ENCODE results near the gene SIK1. TPM values are rescaled to one million over a fixed set of nuclear protein-coding genes. Genes with fewer than 3 reads are reported as not detected.
"Not testable (repeated sequence)": the region's sequence is repeated elsewhere in the genome, so short reads cannot be mapped to it uniquely, and the experiment has no call there.

SIK1 gene
- total RNA-seq, 2 experiments from 2014 or later: 25.9 to 31.6 TPM

DNA sequence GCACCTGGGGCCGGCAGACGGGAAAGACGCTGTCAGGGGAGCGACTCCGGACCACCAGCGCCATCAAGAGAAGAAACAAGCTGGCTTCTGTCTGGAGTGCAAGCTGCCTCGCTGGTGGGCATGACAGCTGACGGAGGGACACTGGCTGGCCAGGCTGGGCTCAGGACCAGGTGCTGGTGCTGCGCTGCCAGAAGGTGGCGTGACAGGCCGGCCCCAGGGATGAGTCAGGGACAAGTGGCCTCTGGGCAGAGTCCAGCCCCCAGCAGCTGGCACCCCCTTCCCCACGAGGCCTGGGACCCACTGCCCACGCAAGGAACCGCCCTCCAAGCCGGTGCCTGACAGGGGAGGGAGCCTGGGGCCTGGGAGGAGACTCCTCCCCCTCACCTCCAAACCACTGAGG lies 7.5 kb downstream of the SIK1 start:
- H3K36me3 Mint-ChIP-seq; H3K27ac Mint-ChIP-seq; ATAC-seq (ENCODE audit: low read depth); H3K9me3 Mint-ChIP-seq; DNase-seq; H3K27me3 Mint-ChIP-seq; H3K4me3 Mint-ChIP-seq; POLR2A ChIA-PET; H3K4me1 Mint-ChIP-seq: not testable (repeated sequence)

DNA sequence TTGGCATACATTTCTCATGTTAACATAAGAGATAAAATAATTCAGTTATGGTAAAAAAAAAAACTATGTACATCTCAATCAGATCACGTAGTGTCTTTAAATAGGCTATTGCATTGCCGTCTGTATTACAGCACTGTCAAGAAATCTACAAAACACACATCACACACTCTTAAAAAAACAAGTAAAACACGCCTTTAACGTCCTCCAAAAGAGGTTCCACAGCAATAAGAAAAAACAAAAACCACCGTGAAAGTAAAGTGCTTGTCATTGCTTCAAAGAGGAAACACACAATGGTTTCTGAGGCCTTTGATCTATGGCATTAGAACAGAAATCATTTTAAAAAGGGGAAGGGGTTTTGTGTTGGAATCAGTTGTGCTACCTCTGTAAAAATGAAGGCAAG lies 12.4 kb downstream of the SIK1 start:
- ATAC-seq (ENCODE audit: low read depth): peak; percentile 56
- H3K9me3 Mint-ChIP-seq, H3K27me3 Mint-ChIP-seq, H3K4me1 Mint-ChIP-seq, POLR2A ChIA-PET, H3K27ac Mint-ChIP-seq, DNase-seq, H3K4me3 Mint-ChIP-seq, H3K36me3 Mint-ChIP-seq: not testable (repeated sequence)

DNA sequence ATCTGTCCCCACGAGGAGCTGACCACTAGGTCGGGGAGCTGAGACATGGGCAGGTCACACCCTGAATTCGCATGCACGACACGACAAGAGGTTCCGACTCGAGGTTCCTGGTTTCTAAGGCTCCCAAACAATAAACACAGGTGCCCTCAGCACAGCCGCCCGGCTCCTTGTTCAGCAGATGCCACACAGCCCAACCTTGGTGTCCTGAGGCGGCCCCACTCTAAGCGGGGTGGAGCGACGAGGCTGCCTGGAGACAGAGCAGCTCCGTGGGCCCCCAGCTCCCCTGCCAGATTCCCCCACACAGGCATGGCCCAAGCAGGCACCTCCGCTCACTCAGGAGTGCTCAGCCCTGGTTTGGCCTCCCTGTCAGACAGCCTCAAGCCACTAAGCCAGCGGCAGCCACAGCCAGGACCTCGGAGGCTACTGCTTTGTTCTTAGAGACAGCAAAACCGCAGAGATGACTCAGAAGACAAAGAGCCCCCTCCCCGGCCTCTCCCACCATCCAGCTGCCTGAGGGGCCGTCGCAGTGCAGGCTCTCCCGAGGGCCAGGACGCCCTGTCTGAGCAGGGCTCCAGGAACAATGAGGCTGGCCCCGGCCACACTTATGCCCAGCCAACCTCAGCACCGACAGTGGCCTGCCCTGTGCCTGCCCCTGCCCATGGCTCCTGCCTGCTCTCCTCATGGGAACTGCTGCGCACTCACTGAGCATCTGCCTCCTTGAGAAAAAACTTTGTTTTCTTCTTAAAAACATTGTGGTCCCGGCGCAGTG lies 14.7 kb downstream of the SIK1 start:
- H3K36me3 Mint-ChIP-seq; POLR2A ChIA-PET; H3K9me3 Mint-ChIP-seq; DNase-seq; H3K4me1 Mint-ChIP-seq; H3K27me3 Mint-ChIP-seq; ATAC-seq (ENCODE audit: low read depth); H3K4me3 Mint-ChIP-seq; H3K27ac Mint-ChIP-seq: not testable (repeated sequence)

DNA sequence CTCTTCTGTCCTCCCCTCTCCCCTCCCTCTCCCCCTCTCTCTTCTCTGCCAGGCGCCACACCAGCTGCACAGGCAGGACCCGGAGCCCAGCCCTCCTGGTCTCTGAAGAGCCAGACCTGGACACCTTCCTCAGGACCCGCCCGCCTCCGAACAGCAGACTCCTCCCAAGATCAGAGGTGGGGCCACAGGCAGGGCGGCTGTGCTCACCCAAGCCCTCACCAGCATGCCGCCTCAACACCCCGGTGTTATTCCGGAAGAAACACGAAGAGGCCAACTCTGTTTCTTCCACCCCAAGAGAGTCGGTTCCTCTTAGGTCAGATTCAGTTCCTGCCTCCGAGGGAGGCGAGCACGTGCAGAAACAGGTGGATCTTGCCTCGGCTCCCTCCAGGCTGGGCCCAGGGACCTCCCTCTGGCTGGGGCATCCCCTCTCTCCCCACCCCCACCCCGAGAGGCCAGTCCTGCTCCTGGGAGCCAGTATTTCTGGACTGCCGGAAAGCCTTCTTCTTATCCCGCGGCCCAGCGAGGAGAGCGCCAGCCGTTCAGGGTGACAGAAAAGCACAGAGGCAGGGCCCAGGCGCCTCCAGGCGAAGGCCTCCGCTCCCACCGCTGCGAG lies 16.4 kb downstream of the SIK1 start:
- H3K4me3 Mint-ChIP-seq, H3K27me3 Mint-ChIP-seq, POLR2A ChIA-PET, H3K36me3 Mint-ChIP-seq, H3K9me3 Mint-ChIP-seq, H3K4me1 Mint-ChIP-seq, H3K27ac Mint-ChIP-seq, DNase-seq: not testable (repeated sequence)
- ATAC-seq (ENCODE audit: low read depth): peak; percentile 84

DNA sequence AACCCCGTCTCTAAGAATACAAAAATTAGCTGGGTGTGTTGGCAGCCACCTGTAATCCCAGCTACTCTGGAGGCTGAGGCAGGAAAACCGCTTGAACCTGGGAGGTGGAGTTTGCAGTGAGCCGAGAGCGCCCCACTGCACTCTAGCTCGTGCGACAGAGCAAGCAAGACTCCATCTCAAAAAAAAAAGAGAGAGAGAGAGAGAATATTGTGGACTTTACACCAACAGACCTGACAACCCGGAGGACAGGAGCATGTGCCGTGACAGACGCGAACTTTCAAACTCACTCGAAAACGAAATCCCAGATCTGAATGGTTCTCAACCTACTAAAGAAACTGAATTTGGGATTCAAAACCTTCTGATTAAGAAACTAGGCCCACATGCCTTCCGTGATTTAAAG lies 19.8 kb downstream of the SIK1 start:
- H3K4me1 Mint-ChIP-seq; H3K9me3 Mint-ChIP-seq; H3K4me3 Mint-ChIP-seq; H3K36me3 Mint-ChIP-seq; POLR2A ChIA-PET; H3K27ac Mint-ChIP-seq; DNase-seq; H3K27me3 Mint-ChIP-seq; ATAC-seq (ENCODE audit: low read depth): not testable (repeated sequence)

DNA sequence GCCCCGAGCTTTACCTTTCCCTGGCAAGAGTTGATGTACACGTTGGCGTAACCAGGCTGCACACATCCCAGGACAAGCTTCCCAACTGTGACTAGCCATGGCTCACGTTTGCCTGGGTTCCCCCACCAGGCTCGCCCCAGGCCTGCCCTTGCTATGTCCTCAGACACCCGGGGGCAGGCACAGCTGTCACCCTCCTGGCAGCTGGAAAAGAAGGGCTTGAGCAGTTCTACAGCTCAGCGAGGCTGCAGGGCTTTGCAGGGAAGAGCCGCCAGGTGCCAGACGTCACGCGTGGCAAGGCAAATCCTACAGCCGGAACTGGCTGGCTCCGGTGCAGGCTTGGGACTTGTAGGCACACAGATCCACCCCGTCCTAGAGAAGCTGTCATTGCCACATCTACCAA lies 22.5 kb downstream of the SIK1 start:
- H3K4me3 Mint-ChIP-seq; H3K27me3 Mint-ChIP-seq; H3K27ac Mint-ChIP-seq; POLR2A ChIA-PET; ATAC-seq (ENCODE audit: low read depth); H3K4me1 Mint-ChIP-seq; H3K9me3 Mint-ChIP-seq; H3K36me3 Mint-ChIP-seq; DNase-seq: not testable (repeated sequence)

DNA sequence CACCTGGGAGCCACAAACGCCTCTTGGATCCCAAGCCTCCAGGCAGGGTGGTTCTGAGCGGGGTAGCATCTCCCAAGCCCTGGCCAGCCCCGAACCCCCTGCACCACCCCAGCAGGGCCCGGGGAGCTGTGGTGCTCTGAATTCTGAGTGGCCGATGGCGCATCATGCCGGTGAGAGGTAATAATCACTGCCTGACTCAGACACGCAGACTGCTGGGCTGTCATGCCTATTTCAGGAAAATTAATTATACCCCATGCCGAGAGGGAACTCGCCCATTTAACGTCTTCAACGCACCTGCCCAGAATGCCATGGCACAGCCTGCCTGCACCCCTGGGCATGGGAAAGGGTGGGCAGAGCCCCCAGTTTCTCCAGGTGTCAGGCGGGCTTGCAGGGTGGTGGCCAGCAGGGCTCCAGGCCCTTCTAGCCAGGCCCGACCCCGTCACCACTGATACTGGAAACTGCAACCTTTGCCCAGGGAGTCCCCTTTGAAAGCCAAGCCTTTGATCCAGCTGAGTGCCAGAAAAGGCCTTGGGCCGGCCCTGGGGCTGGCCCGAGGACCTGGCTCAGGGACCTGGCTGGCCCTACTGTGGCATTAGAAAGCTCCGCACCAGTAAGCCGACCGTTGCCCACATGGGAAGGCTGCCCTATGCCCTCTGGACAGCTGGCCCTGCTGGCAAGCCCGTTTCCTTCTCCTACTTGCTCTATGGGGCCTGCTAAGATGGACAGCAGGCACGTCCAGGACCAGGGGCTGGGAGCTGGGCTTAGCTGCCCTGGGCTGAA lies 23.1 kb downstream of the SIK1 start:
- H3K4me1 Mint-ChIP-seq; H3K27me3 Mint-ChIP-seq; H3K9me3 Mint-ChIP-seq; POLR2A ChIA-PET; H3K36me3 Mint-ChIP-seq; ATAC-seq (ENCODE audit: low read depth); H3K4me3 Mint-ChIP-seq; DNase-seq; H3K27ac Mint-ChIP-seq: not testable (repeated sequence)

DNA sequence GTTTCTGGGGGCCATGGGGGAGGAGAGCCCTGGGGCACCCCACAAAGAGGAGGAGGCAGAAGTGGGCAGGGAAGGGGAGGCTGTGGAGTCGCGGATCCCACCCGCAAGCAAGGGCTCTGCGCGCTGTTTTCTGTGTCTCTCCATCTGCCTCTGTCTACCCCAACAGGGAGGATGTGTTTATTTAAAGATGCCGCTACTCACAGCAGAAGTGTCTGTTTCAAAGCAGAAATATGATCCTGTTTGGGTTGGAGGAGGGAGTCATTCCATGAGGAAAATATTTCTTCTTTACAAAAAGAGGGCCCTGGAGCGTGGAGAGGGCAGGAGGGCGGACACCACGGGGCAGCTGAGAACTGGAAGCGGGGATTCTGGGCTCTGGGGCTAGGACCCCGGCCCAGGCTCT lies 25.8 kb downstream of the SIK1 start:
- DNase-seq; H3K4me1 Mint-ChIP-seq; H3K9me3 Mint-ChIP-seq; H3K27me3 Mint-ChIP-seq; H3K27ac Mint-ChIP-seq; ATAC-seq (ENCODE audit: low read depth); H3K36me3 Mint-ChIP-seq; POLR2A ChIA-PET; H3K4me3 Mint-ChIP-seq: not testable (repeated sequence)

DNA sequence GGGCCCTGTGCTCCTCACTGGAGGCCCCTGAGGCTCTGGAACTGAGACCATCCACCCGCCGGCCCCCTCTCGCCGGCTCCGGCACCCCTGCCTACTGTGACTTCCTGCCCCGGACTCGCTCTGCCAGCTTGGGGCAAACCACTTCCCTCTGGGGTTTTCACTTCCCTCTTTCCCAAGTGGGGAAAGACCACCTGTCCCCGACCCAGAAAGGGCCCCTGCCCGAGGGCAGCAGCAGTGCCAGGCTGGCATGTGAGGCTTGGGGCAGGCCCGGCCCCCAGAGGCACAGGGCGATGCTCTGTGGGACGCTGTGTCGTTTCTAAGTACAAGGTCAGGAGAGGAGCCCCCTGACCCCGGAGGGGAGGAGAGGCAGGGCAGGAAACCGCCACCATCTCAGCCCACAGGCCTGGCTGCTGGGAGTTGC lies 27.3 kb downstream of the SIK1 start:
- H3K27ac Mint-ChIP-seq, H3K36me3 Mint-ChIP-seq, H3K4me3 Mint-ChIP-seq, H3K4me1 Mint-ChIP-seq, POLR2A ChIA-PET, H3K27me3 Mint-ChIP-seq, H3K9me3 Mint-ChIP-seq, DNase-seq: not testable (repeated sequence)
- ATAC-seq (ENCODE audit: low read depth): peak; percentile 71

- H3K27ac Mint-ChIP-seq, DNase-seq, POLR2A ChIA-PET, H3K27me3 Mint-ChIP-seq, H3K36me3 Mint-ChIP-seq, H3K4me3 Mint-ChIP-seq, H3K9me3 Mint-ChIP-seq, H3K4me1 Mint-ChIP-seq: not testable (repeated sequence)
- peak; percentile 48 for ATAC-seq (ENCODE audit: low read depth)
Measured at GRCh38 chr21:43399136-43399535, 27.8 kb downstream of the SIK1 start.

DNA sequence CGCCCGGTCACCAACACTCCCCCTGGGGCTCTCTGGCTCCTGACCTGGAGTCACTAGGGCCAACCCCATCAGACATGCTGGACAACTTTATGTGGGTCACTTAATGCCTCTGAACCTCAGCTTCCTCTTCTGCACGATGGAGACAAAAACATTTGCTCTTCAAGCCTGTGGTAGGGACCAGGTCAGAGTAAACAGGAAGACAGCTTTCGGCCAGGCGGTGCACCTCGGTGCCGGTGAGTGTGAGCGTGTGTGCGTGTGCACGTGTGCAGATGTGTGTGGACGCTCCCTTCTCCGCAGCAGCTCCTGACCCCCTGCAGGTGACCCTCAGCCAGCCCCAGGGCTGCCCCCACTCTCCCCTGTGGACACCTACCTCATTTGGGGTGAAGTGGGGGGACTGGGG lies 28.4 kb downstream of the SIK1 start:
- H3K9me3 Mint-ChIP-seq; H3K27ac Mint-ChIP-seq; H3K27me3 Mint-ChIP-seq; ATAC-seq (ENCODE audit: low read depth); DNase-seq; POLR2A ChIA-PET; H3K4me3 Mint-ChIP-seq; H3K36me3 Mint-ChIP-seq; H3K4me1 Mint-ChIP-seq: not testable (repeated sequence)

DNA sequence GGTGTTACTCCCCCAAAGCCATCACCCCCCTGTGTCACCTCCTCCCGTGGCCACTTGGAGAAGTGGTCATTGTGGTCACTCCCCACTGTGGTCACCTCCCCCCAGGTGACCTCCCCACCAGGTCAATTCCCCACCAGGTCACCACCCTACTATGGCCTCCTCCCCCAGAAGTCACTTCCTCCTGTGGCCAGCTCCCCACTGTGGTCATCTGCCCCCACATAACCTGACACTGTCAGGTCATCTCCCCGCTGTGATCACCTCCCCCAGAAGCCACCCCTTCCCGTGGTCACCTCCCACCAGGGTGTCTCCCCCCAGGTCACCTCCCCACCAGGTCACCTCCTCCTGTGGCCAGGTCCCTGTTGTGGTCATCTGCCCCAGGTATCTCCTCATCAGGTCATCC lies 28.9 kb downstream of the SIK1 start:
- POLR2A ChIA-PET; H3K9me3 Mint-ChIP-seq; H3K27ac Mint-ChIP-seq; DNase-seq; H3K36me3 Mint-ChIP-seq; H3K4me1 Mint-ChIP-seq; ATAC-seq (ENCODE audit: low read depth); H3K4me3 Mint-ChIP-seq; H3K27me3 Mint-ChIP-seq: not testable (repeated sequence)

DNA sequence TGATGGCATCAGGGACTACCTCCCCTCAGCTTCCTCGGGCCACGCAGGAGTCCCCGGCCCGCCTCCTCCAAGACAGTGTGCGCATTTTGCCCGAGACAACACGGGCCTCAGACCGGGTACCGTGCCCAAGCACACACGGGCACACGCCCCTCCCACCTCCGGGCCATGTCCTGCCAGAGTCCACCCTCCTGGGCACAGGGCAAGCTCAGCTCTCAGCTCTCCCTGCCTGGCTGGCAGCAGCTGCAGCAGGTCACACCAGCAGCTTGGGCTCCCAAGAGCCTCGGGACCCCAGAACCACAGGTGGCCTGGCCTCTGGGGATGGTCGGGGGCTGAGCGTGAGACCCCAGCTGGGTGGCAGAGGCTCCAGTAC lies 29.5 kb downstream of the SIK1 start:
- H3K27ac Mint-ChIP-seq; POLR2A ChIA-PET; DNase-seq; H3K27me3 Mint-ChIP-seq; ATAC-seq (ENCODE audit: low read depth); H3K36me3 Mint-ChIP-seq; H3K4me3 Mint-ChIP-seq; H3K4me1 Mint-ChIP-seq; H3K9me3 Mint-ChIP-seq: not testable (repeated sequence)

DNA sequence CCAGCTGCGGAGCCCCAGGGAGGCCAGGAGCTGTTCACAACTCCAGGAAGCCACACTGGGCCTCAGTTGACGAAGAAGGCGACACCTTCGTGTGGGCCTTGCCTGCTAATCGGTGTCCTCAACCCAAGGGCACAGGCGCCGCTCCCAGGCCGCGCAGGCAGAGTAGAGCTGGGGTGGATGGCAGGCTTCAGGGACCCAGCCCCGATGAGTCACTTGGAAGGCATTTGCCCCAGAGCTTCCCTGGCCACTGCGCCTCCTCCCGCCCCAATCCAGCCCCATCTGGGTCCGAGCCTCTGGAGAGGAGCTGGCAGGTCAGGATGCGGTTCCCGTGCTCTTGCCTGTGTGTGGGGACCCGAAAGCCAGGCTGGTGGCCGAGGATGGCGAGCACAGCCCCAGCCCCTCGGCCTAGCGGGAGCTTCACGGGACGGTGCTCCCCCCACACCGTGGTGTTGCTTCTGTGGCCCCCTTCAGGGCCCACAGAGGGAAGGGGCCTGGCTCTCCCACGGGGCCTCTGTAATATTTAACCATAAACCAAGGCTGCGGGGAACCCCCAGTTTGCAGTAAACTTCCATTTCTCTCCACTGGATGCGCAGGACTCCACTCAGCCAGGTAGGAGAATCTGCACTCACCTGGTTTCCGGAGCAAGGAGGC lies 30.0 kb downstream of the SIK1 start:
- H3K27me3 Mint-ChIP-seq; H3K27ac Mint-ChIP-seq; DNase-seq; H3K4me3 Mint-ChIP-seq; H3K4me1 Mint-ChIP-seq; ATAC-seq (ENCODE audit: low read depth); H3K36me3 Mint-ChIP-seq; POLR2A ChIA-PET; H3K9me3 Mint-ChIP-seq: not testable (repeated sequence)
